ENCODE measurements around the gene SAMMSON.

GRCh38 chr3:70085613-70086012 lies 86.1 kb downstream of the SAMMSON start:
- TF ChIP-seq CTCF (IDR thresholded peaks at IDR 0.05) (no peak), EZH2 (IDR thresholded peaks at IDR 0.05; ENCODE audit: borderline replicate concordance, insufficient read depth, low read depth, low read length, poor library complexity, severe bottlenecking) (no peak)
